ENCODE data around the gene VPS13A. TPM values are rescaled to one million over a fixed set of nuclear protein-coding genes. Genes with fewer than 3 reads are reported as not detected.
"Not testable (repeated sequence)": the region's sequence is repeated elsewhere in the genome, so short reads cannot be mapped to it uniquely, and the experiment has no call there.

The VPS13A gene
- total RNA-seq, 1 experiment from 2014 or later = 32.6 TPM

GRCh38 chr9:77440057-77440456 lies 262.7 kb downstream of the VPS13A start:
- Mint-ChIP-seq H3K27ac (ENCODE audit: unreplicated experiment) (no peak overlapping the region), H3K27me3 (ENCODE audit: unreplicated experiment) (peaks cover 12% of the 10 kb centered on the region), H3K36me3 (ENCODE audit: insufficient read depth, unreplicated experiment) (no peaks in the 10 kb centered on the region), H3K4me1 (ENCODE audit: low read depth, unreplicated experiment) (no peaks in the 10 kb centered on the region), H3K4me3 (ENCODE audit: low read depth, unreplicated experiment) (no peak overlapping the region), H3K9me3 (ENCODE audit: low read depth, unreplicated experiment) (no peaks in the 10 kb centered on the region)
- no TSS peak for BruUV-seq (replicated peaks)
- TF ChIP-seq, protein P1, sequence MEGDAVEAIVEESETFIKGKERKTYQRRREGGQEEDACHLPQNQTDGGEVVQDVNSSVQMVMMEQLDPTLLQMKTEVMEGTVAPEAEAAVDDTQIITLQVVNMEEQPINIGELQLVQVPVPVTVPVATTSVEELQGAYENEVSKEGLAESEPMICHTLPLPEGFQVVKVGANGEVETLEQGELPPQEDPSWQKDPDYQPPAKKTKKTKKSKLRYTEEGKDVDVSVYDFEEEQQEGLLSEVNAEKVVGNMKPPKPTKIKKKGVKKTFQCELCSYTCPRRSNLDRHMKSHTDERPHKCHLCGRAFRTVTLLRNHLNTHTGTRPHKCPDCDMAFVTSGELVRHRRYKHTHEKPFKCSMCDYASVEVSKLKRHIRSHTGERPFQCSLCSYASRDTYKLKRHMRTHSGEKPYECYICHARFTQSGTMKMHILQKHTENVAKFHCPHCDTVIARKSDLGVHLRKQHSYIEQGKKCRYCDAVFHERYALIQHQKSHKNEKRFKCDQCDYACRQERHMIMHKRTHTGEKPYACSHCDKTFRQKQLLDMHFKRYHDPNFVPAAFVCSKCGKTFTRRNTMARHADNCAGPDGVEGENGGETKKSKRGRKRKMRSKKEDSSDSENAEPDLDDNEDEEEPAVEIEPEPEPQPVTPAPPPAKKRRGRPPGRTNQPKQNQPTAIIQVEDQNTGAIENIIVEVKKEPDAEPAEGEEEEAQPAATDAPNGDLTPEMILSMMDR (IDR thresholded peaks at IDR 0.05; ENCODE audit: unreplicated experiment) = no peak
- DNase-seq = no peak
- CTCF ChIA-PET = interaction anchor here (0.8 kb wide), 1 partner anchor 418 kb away, joined by 5 read pairs; no protein-coding TSS in a partner anchor
- intact Hi-C loops (cut with micrococcal nuclease; ENCODE audit: unreplicated experiment) = no loop called here

DNA sequence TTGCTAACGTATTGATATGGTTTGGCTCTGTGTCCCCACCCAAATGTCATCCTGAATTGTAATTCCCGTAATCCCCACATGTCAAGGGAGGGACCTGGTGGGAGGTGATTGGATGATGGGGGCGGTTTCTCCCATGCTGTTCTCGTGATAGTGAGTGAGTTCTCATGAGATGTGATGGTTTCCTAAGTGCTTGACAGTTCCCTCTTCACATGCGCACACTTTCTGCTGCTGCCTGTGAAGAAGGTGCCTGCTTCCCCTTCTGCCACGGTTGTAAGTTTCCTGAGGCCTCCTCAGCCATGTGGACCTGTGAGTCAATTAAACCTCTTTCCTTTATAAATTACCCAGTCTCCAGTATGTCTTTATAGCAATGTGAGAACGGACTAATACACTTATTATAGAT lies 263.8 kb downstream of the VPS13A start:
- H3K4me1 Mint-ChIP-seq (ENCODE audit: low read depth, unreplicated experiment); H3K9me3 Mint-ChIP-seq (ENCODE audit: low read depth, unreplicated experiment); BruUV-seq (replicated peaks); DNase-seq; H3K27ac Mint-ChIP-seq (ENCODE audit: unreplicated experiment); CTCF ChIA-PET; H3K36me3 Mint-ChIP-seq (ENCODE audit: insufficient read depth, unreplicated experiment); intact Hi-C loops (cut with micrococcal nuclease; ENCODE audit: unreplicated experiment); H3K4me3 Mint-ChIP-seq (ENCODE audit: low read depth, unreplicated experiment): not testable (repeated sequence)
- peaks cover 13% of the 10 kb centered on the region for H3K27me3 Mint-ChIP-seq (ENCODE audit: unreplicated experiment)

DNA sequence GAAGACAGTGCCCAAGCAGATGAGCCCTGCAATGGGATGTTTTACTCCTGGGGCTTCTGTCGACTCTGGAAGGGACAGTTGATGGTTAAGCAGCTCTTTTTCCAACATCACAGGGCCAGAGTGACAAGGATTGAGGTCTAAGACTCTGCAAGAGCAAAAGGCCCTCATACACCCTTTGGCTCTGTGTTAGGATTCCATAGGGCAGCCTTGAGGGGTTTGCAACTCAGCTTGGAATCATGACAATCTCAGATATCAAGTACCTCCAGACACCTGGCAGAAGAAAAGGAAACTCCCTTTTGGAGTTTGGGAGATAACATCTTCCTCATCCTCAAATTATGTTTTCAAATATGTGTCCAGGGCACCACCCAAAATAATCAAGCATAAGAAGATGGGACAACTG lies 265.1 kb downstream of the VPS13A start:
- Mint-ChIP-seq H3K9me3 (ENCODE audit: low read depth, unreplicated experiment) (no peaks in the 10 kb centered on the region), H3K36me3 (ENCODE audit: insufficient read depth, unreplicated experiment) (no peaks in the 10 kb centered on the region), H3K27ac (ENCODE audit: unreplicated experiment) (no peak overlapping the region), H3K4me3 (ENCODE audit: low read depth, unreplicated experiment) (no peak overlapping the region), H3K27me3 (ENCODE audit: unreplicated experiment) (peaks cover 13% of the 10 kb centered on the region), H3K4me1 (ENCODE audit: low read depth, unreplicated experiment) (no peaks in the 10 kb centered on the region)
- CTCF ChIA-PET = interaction anchor here (1.1 kb wide), 1 partner anchor 9 kb away, joined by 4 read pairs; no protein-coding TSS in a partner anchor
- intact Hi-C loops (cut with micrococcal nuclease; ENCODE audit: unreplicated experiment) = no loop called here
- BruUV-seq (replicated peaks) = no TSS peak
- no peak for DNase-seq
- TF ChIP-seq, protein P1 (IDR thresholded peaks at IDR 0.05; ENCODE audit: unreplicated experiment) = no peak

DNA sequence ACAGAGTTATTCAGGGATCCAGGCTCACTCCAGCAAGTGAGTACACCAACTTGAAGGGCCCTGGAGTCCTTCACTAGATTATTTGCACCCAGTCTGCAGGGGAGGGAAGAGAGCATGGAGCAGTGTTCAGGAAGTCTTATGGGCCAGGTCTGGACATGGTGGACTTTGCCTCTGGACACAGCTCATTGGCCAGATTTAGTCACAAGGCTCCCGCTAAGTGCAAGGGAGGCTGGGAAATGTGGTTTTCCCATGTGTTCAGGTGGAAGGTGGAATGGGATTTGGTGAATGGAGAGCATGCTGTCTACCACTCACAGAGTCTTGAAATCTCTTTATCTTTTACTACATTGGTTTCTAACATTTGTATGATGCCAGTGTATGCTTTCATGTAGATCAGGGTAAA lies 270.3 kb downstream of the VPS13A start:
- intact Hi-C loops (cut with micrococcal nuclease; ENCODE audit: unreplicated experiment) = no loop called here
- no peak for DNase-seq
- no peaks in the 10 kb centered on the region for H3K9me3 Mint-ChIP-seq (ENCODE audit: low read depth, unreplicated experiment)
- H3K4me3 Mint-ChIP-seq (ENCODE audit: low read depth, unreplicated experiment) = no peak overlapping the region
- TF ChIP-seq, protein P1 (IDR thresholded peaks at IDR 0.05; ENCODE audit: unreplicated experiment) = no peak
- H3K27me3 Mint-ChIP-seq (ENCODE audit: unreplicated experiment) = peaks cover 13% of the 10 kb centered on the region
- H3K4me1 Mint-ChIP-seq (ENCODE audit: low read depth, unreplicated experiment) = no peaks in the 10 kb centered on the region
- H3K27ac Mint-ChIP-seq (ENCODE audit: unreplicated experiment) = no peak overlapping the region
- H3K36me3 Mint-ChIP-seq (ENCODE audit: insufficient read depth, unreplicated experiment) = no peaks in the 10 kb centered on the region
- CTCF ChIA-PET = no interaction called here
- BruUV-seq (replicated peaks) = no TSS peak

GRCh38 chr9:77449240-77450084 lies 272.1 kb downstream of the VPS13A start:
- CTCF ChIA-PET = interaction anchor here (0.9 kb wide), 1 partner anchor 16 kb away, joined by 3 read pairs; no protein-coding TSS in a partner anchor
- H3K36me3 Mint-ChIP-seq (ENCODE audit: insufficient read depth, unreplicated experiment) = no peaks in the 10 kb centered on the region
- no peaks in the 10 kb centered on the region for H3K9me3 Mint-ChIP-seq (ENCODE audit: low read depth, unreplicated experiment)
- TF ChIP-seq, protein P1 (IDR thresholded peaks at IDR 0.05; ENCODE audit: unreplicated experiment) = no peak
- intact Hi-C loops (cut with micrococcal nuclease; ENCODE audit: unreplicated experiment) = no loop called here
- no peak overlapping the region for H3K4me3 Mint-ChIP-seq (ENCODE audit: low read depth, unreplicated experiment)
- H3K27me3 Mint-ChIP-seq (ENCODE audit: unreplicated experiment) = peaks cover 16% of the 10 kb centered on the region
- BruUV-seq (replicated peaks) = no TSS peak
- no peaks in the 10 kb centered on the region for H3K4me1 Mint-ChIP-seq (ENCODE audit: low read depth, unreplicated experiment)
- H3K27ac Mint-ChIP-seq (ENCODE audit: unreplicated experiment) = no peak overlapping the region
- peak; percentile 35 for DNase-seq
